Retinal pigment epithelial cell (primary cell): Measurements from ENCODE around the gene MKRN2.

Experiments
- DNase-seq: peaks from one replicate; pipeline ENCODE4 v3.0.0-alpha.2; 2010; ENCODE audit warnings: low read depth
- H3K4me3 ChIP-seq: 2 replicates; pipeline ENCODE4 v1.5.1; 2011; ENCODE audit warnings: mild to moderate bottlenecking, low read length, control low read depth, moderate library complexity
- CTCF ChIP-seq: conservative IDR thresholded peaks from 2 replicates; pipeline ENCODE4 v1.5.1; 2011; ENCODE audit warnings: low read depth, low read length, control low read depth, inconsistent platforms

Gene MKRN2

GRCh38 chr3:12598890-12599289, 42.0 kb downstream of the MKRN2 start:
- no peak for DNase-seq
- no peak for TF ChIP-seq CTCF
- no peak overlapping the region for H3K4me3 ChIP-seq

GRCh38 chr3:12601072-12601471, 44.2 kb downstream of the MKRN2 start:
- TF ChIP-seq CTCF, result peak; percentile 20
- no peak overlapping the region for H3K4me3 ChIP-seq
- DNase-seq, result no peak

DNA sequence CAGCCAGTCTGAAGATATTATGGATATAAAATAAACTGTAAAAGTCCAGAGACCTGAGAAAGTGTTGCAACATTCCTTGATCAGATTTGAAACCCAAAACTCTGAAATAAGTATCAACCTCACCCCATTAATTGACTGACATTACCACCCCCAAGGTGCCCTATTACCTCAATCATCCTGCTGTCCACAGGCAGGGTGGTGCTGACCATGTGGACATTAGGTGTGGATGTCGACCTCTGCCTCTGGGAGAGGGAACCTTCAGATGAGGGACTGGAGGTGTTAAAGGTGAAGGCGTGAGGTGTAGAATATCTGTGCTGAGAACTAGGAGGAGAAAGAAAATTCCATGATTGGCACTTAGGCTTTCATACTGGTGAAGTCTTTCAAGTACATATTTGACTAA, 47.1 kb downstream of the MKRN2 start:
- TF ChIP-seq CTCF, result no peak
- H3K4me3 ChIP-seq, result no peak overlapping the region
- DNase-seq, result no peak

DNA sequence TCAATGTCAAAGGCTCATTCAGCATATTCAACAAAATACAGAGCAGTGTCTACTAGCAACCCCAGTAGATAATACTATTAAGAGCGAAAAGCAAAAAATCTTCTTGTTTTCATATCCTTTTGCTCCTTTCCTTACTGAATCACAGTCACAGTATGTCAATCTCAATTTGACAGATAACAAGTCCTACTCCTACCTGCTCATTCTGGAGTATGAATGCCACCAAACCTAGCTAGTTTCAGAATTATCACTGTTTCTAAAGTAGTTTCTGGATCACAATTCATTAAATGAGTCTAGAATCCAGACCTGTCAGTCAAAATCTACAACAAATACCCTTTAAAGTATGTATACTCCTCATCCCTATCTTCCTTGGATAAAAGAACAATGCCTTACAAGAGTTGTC, 51.5 kb downstream of the MKRN2 start:
- no peak for DNase-seq
- no peak for TF ChIP-seq CTCF
- no peak overlapping the region for H3K4me3 ChIP-seq

DNA sequence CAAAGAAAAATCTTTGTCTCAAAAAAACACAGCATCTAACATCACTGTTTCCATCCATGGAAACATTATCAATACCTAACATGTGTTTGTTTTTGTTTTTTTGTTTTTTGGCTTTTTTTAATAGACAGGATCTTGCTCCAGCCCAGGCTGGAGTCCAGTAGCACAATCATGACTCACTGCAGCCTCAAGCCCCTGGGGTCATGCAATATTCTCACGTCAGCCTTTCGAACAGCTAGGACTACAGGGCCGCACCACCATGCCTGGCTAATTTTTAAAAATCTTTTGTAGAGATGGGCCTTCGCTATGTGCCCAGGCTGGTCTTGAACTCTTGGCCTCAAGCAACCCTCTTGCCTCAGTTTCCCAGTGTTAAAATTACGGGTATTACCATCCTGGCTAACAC, 54.2 kb downstream of the MKRN2 start:
- H3K4me3 ChIP-seq, result no peak overlapping the region
- DNase-seq, result no peak

DNA sequence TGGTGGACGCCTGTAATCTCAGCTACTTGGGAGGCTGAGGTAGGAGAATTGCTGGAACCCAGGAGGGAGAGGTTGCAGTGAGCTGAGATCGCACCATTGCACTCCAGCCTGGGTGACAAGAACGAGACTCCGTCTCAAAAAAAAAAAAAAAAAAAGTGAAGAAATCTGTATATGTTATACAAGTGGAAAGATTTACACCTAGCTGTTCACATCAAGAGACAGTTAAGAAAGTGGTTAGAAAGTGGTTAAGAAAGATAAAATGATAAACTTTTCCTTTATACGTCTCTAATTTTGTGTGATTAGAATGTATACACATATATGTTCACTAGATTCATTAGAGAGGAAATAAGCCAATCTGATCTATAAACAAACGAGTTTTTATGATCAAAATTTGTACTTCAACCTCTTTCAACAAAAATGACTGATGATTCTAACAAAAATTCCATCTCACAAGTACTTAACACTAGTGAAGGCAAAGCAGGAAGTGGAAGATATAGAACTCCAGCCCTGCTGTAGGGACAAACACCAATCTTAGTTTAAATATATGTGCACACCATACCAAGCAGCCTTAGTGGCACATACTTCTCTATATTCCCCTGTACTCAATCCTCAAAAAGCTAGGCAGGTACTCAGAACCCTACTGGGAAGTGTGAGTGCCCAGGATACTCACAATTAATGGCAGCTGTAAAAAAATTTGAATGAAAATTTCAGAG, 55.8 kb downstream of the MKRN2 start:
- DNase-seq, result no peak
- no peak for TF ChIP-seq CTCF
- H3K4me3 ChIP-seq, result no peak overlapping the region

More for the DNA sequence above, 54.2 kb downstream of the MKRN2 start:
- no peak for TF ChIP-seq CTCF

- TF ChIP-seq CTCF, result no peak
- H3K4me3 ChIP-seq, result no peak overlapping the region
- DNase-seq, result no peak
Observed at GRCh38 chr3:12613250-12613649, 56.4 kb downstream of the MKRN2 start.
